ENCODE data around the gene FAM163B. TPM values are rescaled to one million over a fixed set of nuclear protein-coding genes. Genes with fewer than 3 reads are reported as not detected.

Gene FAM163B
- total RNA-seq, 2 experiments from 2014 or later, result not detected

DNA sequence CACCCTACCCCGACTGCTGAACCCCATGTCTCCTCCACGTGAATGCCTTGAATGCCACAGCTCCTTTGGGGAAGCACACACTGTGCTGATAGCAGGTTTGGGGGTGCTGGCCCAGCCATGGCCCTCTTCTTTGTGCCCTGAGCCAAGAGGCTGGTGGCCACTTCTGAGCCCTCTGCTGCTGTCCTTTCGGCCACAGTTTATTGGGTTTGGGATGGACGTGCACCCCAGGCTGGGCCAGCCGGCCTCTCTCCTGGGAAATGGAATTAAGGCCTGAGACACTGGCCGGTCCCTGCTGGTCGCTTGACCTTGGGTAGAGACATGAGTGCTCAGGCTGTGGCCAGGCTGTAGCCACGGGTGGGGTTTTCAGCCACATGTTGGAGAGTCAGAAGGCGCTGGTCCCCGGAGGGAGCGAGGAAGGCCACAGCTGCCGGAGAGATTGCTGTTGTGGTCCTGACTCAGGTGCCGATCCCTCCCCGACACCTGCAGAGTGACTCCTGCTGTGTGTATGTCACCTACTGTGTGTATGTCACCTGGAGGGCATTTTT is 26.6 kb downstream of the FAM163B start:
- intact Hi-C loops (cut with micrococcal nuclease), result loop anchor here (10.0 kb wide), 1 partner anchor 122 kb away; no protein-coding TSS in a partner anchor
- peaks cover 9% of the 10 kb centered on the region for H3K4me1 Mint-ChIP-seq (ENCODE audit: low read depth)
- no peaks in the 10 kb centered on the region for H3K36me3 Mint-ChIP-seq (ENCODE audit: low read depth)
- H3K27me3 Mint-ChIP-seq (ENCODE audit: low read depth), result peaks cover 47% of the 10 kb centered on the region
- CTCF ChIA-PET, result no interaction called here
- H3K27ac Mint-ChIP-seq, result no peak overlapping the region
- H3K4me3 Mint-ChIP-seq, result no peak overlapping the region
- DNase-seq, result no peak
- H3K9me3 Mint-ChIP-seq, result no peaks in the 10 kb centered on the region

DNA sequence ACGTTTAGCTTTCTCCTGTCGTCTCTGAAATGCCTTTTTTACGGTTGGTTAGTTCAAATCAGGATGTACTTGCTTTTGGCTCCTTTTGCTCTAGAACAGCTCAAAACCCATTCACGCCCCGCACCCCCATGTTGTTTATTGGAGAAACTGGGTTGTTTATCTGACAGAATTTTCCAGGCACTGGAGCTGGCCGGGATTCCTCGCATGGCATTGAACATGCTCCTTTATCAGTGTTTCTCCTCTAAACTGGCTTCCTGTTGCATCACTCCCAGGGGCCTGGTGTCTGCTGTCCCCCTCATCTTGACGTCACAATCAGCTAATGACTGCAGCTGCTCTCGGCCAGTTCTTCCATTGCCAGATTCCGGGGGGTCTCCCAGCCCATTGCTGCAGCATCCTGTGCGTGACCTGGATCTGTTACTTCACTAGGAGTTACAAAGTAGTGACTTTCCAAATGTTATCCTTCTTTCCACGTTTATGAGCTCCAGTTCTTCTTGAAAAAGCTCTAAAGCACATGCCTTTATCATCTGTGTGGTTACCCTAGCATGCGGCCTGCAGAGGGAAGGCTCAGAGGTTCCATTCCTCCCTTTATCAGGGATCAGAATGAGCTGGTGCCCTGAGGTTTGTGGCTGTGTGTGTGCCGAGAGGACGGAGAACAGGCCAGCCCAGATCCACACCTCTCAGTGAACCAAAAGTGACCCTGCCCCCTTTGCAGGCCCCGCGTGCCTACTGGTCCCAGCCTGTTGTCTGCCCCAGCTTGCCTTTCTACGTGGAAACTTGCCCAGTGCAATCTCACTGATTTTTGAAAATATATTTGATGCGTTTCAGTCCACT is 27.5 kb downstream of the FAM163B start:
- intact Hi-C loops (cut with micrococcal nuclease), result loop anchor here (10.0 kb wide), 1 partner anchor 123 kb away; no protein-coding TSS in a partner anchor
- H3K4me3 Mint-ChIP-seq, result no peak overlapping the region
- H3K36me3 Mint-ChIP-seq (ENCODE audit: low read depth), result no peaks in the 10 kb centered on the region
- CTCF ChIA-PET, result interaction anchor here (1.1 kb wide), 2 partner anchors 8 to 48 kb away, joined by 4 to 5 read pairs; partner anchors contain the start of gene ADAMTSL2
- no peaks in the 10 kb centered on the region for H3K9me3 Mint-ChIP-seq
- no peak for DNase-seq
- peaks cover 12% of the 10 kb centered on the region for H3K4me1 Mint-ChIP-seq (ENCODE audit: low read depth)
- peaks cover 51% of the 10 kb centered on the region for H3K27me3 Mint-ChIP-seq (ENCODE audit: low read depth)
- H3K27ac Mint-ChIP-seq, result no peak overlapping the region

DNA sequence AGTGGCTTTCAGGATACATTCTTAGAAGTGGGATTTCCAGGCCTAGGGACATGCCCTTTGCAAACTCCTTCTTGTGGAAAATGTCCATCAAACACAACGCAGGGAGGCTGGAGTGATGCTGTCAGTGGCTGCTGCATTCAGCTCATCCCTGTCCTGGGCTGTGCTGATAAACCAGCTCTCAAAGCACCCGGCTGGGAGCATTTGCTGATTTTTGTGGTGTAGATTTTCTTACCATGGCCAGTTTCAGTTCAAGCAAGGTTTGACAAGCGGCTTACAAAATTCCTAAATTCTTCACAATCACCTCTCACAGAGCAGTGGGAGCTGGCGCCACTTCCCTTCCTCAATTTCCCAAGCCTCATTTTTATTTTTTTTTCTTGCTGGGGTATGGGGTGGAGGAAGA is 28.2 kb downstream of the FAM163B start:
- Mint-ChIP-seq H3K4me3 (no peak overlapping the region), H3K27me3 (ENCODE audit: low read depth) (peaks cover 55% of the 10 kb centered on the region), H3K9me3 (no peaks in the 10 kb centered on the region), H3K36me3 (ENCODE audit: low read depth) (no peaks in the 10 kb centered on the region), H3K27ac (no peak overlapping the region), H3K4me1 (ENCODE audit: low read depth) (peaks cover 14% of the 10 kb centered on the region)
- no peak for DNase-seq
- CTCF ChIA-PET, result interaction anchor here (1.1 kb wide), 2 partner anchors 8 to 47 kb away, joined by 4 to 5 read pairs; partner anchors contain the start of gene ADAMTSL2
- intact Hi-C loops (cut with micrococcal nuclease), result loop anchor here (10.0 kb wide), 1 partner anchor 124 kb away; no protein-coding TSS in a partner anchor

DNA sequence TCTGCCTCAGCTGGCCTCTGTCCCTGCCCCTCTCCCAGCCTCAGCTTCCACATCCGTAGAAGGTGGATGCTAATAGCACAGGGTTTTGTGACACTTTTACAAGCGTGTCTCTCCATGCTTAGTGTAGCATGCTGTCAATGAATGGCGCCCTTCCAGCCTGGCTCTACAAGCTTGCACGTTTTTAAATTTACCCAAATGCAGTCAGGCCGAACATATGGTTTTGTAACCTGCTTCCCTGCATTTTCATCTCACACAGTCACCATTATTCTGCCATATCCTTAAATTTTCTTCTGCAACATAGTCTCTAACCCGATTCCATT is 28.8 kb downstream of the FAM163B start:
- peaks cover 11% of the 10 kb centered on the region for H3K4me1 Mint-ChIP-seq (ENCODE audit: low read depth)
- H3K27ac Mint-ChIP-seq, result no peak overlapping the region
- DNase-seq, result no peak
- H3K4me3 Mint-ChIP-seq, result no peak overlapping the region
- no peaks in the 10 kb centered on the region for H3K36me3 Mint-ChIP-seq (ENCODE audit: low read depth)
- intact Hi-C loops (cut with micrococcal nuclease), result loop anchor here (10.0 kb wide), 1 partner anchor 124 kb away; no protein-coding TSS in a partner anchor
- CTCF ChIA-PET, result interaction anchor here (0.8 to 1.1 kb wide), 2 partner anchors 8 to 9 kb away, joined by 3 to 5 read pairs; no protein-coding TSS in a partner anchor
- peaks cover 50% of the 10 kb centered on the region for H3K27me3 Mint-ChIP-seq (ENCODE audit: low read depth)
- H3K9me3 Mint-ChIP-seq, result no peaks in the 10 kb centered on the region

DNA sequence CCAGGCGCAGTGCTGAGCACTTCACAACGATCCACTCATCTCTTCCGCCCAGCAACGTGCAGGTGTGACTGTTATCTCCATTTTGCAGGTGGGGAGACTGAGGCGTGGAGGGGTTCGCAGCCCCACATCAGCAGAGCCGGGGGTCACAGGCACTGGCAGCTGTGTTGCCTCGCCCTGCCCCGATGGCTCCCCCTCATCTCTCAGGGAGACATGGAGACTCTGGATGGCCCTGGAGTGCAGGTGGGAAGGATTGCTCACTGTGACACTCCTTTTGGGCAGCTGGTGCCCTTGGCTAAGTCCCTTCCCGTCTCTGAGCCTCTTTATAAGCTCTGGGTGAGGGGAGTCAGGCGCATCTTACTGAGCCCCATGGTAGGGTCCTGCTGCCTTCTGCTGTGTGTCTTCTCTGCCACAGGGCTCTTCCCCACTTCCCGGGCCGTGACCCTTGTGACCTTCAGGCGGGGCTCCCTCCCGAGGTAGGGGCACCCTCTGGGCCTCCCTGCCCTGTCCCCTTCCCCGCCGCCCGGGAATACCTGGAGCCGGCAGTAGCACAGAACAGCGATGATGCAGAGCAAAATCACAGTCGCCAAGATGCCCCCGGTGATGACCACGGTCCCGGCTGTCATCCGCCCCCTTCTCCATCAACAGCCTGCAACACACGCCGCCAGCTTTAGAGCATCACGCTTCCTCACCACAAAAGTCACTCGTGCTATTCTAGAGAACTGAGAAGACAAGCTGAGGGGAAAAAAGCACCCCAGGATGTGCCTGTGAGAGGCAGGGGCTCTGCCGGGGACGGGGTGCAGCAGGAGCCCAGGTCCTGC is 29.4 kb downstream of the FAM163B start:
- no peaks in the 10 kb centered on the region for H3K9me3 Mint-ChIP-seq
- H3K4me1 Mint-ChIP-seq (ENCODE audit: low read depth), result peaks cover 8% of the 10 kb centered on the region
- no peak overlapping the region for H3K27ac Mint-ChIP-seq
- no peak overlapping the region for H3K4me3 Mint-ChIP-seq
- no peak for DNase-seq
- peaks cover 47% of the 10 kb centered on the region for H3K27me3 Mint-ChIP-seq (ENCODE audit: low read depth)
- no peaks in the 10 kb centered on the region for H3K36me3 Mint-ChIP-seq (ENCODE audit: low read depth)
- intact Hi-C loops (cut with micrococcal nuclease), result loop anchor here (10.0 kb wide), 1 partner anchor 125 kb away; no protein-coding TSS in a partner anchor
- CTCF ChIA-PET, result interaction anchor here (0.8 kb wide), 1 partner anchor 9 kb away, joined by 3 read pairs; no protein-coding TSS in a partner anchor

DNA sequence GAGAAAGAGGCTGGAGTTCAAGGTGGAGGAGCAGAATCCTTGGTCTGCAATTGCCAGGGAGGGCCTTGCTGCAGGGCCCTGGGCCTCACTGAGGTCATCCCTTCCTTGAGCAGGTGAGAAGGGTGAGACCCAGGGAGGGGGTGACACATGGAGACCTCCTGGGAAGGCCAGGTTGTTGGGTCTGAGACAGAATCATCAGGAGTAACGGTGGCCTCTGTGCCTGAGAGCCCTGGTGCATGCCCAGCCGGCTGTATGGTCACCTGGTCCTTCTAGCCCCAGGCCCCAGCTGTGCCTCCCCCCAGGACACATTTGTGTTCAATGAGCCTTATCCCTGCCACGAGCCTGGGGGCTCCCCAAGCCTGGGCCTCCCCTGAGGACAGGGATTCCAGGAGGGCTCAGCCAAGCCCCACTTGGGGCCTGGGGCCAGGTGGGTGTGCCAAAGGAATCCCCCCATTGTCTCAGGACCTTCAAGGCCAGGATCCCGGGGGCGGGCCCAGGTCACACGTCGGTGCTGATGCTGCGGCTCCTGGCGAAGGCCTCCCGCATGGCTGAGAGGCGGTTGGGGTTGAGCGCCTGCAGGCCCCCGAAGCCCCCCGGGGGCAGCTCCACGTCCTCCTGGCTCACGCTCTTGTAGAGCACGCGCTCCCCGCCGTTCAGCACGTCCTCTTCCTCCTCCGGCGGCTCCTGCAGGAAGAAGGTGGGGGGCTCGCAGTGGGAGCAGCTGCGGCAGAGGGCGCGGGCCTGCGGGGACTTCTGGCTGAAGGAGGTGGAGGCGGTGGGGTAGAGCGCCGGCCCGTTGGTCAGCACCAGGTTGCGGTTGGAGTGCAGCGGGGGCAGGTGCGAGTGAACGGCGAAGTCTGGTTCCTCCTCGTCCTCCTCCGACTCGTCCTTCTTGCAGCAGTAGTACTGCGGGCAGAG is 30.4 kb downstream of the FAM163B start:
- CTCF ChIA-PET, result no interaction called here

DNA sequence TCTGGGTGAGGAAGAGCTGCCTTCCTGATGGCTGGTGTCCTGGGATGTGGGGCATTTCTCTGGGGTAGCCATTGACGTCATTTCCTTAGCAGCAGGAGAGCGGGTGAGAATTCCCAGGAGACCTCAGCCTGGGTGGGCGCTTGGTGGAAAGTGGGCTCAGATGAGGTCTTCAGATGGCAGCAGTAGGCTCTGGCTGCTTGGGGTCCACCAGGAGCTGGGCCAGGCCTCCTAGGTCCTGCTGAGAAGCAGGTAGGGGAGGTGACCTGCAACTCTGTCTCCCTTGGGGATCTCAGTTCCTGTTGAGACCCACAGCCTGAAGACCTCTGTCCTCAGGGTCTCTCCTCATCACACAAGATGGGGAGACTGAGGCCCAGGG is 31.5 kb downstream of the FAM163B start:
- DNase-seq, result no peak
- intact Hi-C loops (cut with micrococcal nuclease), result no loop called here
- no peak overlapping the region for H3K4me3 Mint-ChIP-seq
- no peaks in the 10 kb centered on the region for H3K9me3 Mint-ChIP-seq
- H3K27ac Mint-ChIP-seq, result no peak overlapping the region
- CTCF ChIA-PET, result no interaction called here
- no peaks in the 10 kb centered on the region for H3K36me3 Mint-ChIP-seq (ENCODE audit: low read depth)
- H3K27me3 Mint-ChIP-seq (ENCODE audit: low read depth), result peaks cover 38% of the 10 kb centered on the region
- H3K4me1 Mint-ChIP-seq (ENCODE audit: low read depth), result peaks cover 5% of the 10 kb centered on the region

More for the DNA sequence above, 30.4 kb downstream of the FAM163B start:
- no peaks in the 10 kb centered on the region for H3K9me3 Mint-ChIP-seq
- peaks cover 39% of the 10 kb centered on the region for H3K27me3 Mint-ChIP-seq (ENCODE audit: low read depth)
- no peaks in the 10 kb centered on the region for H3K36me3 Mint-ChIP-seq (ENCODE audit: low read depth)
- H3K4me1 Mint-ChIP-seq (ENCODE audit: low read depth), result peaks cover 5% of the 10 kb centered on the region
- intact Hi-C loops (cut with micrococcal nuclease), result no loop called here
- no peak overlapping the region for H3K27ac Mint-ChIP-seq
- no peak overlapping the region for H3K4me3 Mint-ChIP-seq
- no peak for DNase-seq

DNA sequence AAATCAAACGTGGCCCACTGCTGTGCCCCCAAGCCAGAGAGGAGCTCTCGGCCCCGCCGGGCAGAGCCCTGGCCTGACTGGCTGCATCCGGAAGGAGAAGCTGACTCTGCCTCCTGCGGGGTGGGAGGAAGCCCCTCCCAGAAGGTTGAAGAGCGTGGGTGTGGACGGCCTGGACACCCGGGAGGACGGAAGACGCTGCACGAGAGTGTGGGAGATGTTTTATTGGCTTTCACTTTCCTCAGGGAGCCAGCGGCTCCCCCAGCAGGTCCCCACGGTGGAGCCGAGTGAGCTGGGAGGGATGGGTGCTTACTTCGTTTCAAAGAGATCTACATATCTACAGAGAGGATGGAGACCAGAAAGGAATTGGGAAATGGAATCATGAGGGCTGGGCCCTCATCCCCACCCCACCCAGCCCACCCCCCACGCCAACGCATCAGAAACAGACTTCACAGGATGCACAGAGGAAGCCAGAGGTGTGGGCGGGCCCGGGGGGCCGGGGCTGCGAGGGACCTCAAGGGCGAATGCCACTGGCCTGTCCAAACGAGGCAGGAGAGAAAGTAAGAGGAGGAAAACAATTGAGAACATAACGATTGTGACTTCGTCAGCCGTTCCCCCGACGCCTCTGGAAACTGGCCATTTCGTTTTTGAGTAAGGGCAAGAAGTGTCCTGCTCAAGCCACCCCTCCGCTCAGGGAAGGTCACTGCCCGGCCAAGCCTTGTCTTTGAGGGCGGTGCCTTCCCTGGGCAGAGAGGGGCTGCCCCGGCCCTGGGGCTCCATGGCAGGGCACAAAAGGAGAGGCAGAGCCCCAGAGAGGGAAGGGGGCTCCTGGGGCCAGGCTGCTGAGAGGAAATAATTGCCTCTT is 32.1 kb downstream of the FAM163B start:
- H3K9me3 Mint-ChIP-seq, result no peaks in the 10 kb centered on the region
- DNase-seq, result no peak
- CTCF ChIA-PET, result interaction anchor here (1.3 kb wide), 1 partner anchor 11 kb away, joined by 3 read pairs; no protein-coding TSS in a partner anchor
- no peak overlapping the region for H3K27ac Mint-ChIP-seq
- intact Hi-C loops (cut with micrococcal nuclease), result no loop called here
- peaks cover 32% of the 10 kb centered on the region for H3K27me3 Mint-ChIP-seq (ENCODE audit: low read depth)
- peaks cover 5% of the 10 kb centered on the region for H3K4me1 Mint-ChIP-seq (ENCODE audit: low read depth)
- no peaks in the 10 kb centered on the region for H3K36me3 Mint-ChIP-seq (ENCODE audit: low read depth)
- no peak overlapping the region for H3K4me3 Mint-ChIP-seq

DNA sequence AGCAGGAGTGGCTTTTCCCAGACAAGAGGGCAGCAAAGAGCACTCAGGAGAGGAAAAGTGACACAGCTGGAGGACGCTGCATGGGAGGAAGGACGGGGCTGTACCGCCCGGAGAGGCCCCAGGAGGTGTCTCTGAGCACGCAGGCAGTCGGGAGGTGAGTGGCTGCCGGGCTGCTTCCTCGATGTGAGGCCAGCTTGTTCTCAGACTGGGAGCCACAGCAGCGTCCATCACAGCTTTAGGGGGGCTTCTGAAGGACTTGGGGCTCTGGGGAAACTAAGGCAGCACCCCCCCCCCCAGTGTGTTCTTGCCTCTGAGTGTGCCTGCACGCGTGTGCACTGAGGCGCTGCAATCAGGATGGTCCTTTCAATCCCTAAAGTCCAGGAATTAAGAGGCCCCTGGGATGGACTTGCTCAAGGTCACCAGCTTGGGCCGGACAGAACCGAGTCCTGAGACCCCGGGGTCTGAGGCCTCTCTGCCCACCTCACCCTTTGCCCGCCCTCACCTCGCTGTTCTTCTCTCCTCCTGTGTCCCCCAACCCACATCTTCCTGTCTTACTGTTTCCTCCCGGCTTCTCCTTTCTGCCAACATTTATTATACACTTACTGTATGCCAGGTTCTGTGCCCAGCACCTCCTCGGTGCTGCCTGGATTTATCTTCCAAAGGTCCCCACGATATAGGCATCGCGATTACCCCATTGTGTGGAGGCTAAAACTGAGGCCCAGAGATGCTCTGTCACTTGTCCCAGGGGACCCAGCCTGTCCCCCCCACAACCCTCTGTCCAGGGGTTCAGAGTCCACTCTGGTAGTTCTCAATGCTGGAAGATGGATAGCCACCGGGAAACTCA is 32.9 kb downstream of the FAM163B start:
- peaks cover 25% of the 10 kb centered on the region for H3K27me3 Mint-ChIP-seq (ENCODE audit: low read depth)
- no peaks in the 10 kb centered on the region for H3K9me3 Mint-ChIP-seq
- no peaks in the 10 kb centered on the region for H3K36me3 Mint-ChIP-seq (ENCODE audit: low read depth)
- CTCF ChIA-PET, result interaction anchor here (1.3 kb wide), 1 partner anchor 12 kb away, joined by 3 read pairs; no protein-coding TSS in a partner anchor
- intact Hi-C loops (cut with micrococcal nuclease), result no loop called here
- no peak for DNase-seq
- H3K27ac Mint-ChIP-seq, result no peak overlapping the region
- no peak overlapping the region for H3K4me3 Mint-ChIP-seq
- peaks cover 5% of the 10 kb centered on the region for H3K4me1 Mint-ChIP-seq (ENCODE audit: low read depth)

All from activated naive CD4-positive, alpha-beta T cell treated with anti-CD3 and anti-CD28 coated beads for 36 hours (primary cell).